HG03520 (cell line): ENCODE measurements around the gene TATDN3.
"Not testable (repeated sequence)": the region's sequence is repeated elsewhere in the genome, so short reads cannot be mapped to it uniquely, and the experiment has no call there.

Experiments used
- ATAC-seq: cut with Tn5 transposase; IDR thresholded peaks from one replicate; pipeline ENCODE4 v1.9.1; 2021; ENCODE audit warnings: mild to moderate bottlenecking, moderate library complexity; ENCODE audit not compliant: unreplicated experiment

Gene TATDN3

DNA sequence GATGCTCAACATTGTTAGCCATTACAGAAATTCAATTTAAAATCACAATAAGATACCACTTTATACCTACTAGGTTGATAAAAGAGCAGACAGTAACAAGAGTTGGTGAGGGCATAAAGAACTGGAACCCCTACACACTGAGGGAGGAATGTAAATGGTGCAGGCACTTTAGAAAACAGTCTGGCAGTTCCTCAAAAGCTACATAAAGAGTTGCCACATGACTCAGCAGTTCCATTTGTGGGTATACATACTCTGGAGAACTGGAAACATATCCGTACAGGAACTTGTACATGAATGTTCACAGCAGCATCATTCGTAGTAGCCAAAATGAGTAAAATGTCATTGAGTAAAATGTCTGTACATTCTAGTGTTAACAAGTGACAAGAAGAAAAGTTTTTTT, 17.1 kb upstream of the TATDN3 start:
- ATAC-seq = no peak

DNA sequence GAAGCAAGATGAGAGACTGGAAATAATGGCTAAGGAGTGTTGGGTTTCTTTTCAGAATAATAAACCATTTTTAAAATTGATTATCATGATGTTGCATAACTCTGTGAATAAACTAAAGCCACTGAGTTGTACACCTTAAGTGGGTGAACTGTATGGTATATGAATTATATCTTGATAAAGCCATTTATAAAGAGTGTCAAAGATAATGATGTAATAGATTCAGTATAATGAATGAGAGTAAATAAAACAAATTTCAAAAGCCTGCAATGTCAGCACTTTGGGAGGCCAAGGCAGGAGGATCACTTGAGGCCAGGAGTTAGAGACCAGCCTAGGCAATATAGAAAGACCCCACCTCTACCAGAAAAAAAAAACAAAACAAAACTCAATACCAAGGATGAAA, 16.5 kb upstream of the TATDN3 start:
- ATAC-seq = no peak

DNA sequence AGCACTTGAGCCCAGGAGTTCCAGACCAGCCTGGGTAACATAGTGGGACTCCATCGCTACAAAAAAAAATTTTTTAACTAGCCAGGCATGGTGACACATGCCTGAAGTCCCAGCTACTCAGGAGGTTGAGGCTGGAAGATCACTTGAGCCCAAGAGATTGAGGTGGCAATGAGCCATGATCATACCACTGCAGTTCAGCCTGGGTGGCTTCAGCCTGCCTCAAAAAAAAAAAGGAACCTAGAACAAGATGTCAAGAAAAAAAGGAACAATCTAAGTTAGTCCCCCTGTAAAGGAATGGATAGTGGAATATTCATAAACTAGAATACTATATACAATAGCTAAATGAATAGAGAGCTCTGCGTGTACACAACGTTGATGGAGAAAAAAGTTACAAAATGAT, 14.5 kb upstream of the TATDN3 start:
- no peak for ATAC-seq

DNA sequence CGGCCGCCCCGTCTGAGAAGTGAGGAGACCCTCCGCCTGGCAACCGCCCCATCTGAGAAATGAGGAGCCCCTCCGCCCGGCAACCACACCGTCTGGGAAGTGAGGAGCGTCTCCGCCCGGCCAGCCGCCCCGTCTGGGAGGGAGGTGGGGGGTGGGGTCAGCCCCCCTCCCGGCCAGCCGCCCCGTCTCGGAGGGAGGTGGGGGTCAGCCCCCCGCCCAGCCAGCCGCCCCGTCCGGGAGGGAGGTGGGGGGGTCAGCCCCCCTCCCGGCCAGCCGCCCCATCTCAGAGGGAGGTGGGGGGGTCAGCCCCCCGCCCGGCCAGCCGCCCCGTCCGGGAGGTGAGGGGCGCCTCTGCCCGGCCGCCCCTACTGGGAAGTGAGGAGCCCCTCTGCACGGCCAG, 12.6 kb upstream of the TATDN3 start:
- not testable (repeated sequence) for ATAC-seq

DNA sequence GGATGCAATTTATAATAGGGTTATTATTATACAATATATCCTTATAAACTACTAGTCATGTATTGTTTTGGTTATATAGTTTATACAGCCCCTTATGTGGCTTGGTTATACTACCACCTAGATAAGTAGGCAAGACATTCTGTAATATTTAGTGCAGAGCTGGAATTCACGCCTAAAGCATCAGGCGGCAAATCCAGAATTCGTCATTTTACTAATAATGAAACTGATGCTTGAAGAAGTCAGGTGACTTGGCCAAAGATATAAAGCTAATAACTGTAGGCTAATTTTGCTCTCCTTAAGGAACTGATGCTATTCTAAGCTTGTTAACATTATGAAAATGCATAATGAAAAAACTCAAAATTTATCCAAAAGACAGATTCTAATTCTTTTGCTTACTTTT, 10.9 kb upstream of the TATDN3 start:
- ATAC-seq = no peak

DNA sequence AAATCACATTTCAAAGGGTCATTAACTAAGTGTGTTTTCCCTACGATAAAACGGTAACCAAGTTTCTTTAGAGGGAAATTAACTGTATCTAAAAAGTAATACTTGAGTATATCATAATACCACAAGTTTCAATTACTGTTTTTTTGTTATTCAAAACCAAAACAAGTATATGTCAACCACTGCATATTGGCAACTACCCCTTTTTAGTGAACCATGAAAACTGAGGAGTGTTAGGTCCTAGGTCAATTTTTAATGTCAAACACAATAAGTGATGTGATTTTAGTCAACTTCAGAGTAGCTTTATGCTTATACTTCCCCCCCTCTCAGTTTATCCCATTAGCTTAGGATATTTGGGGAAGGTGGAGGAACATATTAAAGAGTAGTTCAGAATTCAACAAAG, 10.5 kb upstream of the TATDN3 start:
- ATAC-seq = no peak

DNA sequence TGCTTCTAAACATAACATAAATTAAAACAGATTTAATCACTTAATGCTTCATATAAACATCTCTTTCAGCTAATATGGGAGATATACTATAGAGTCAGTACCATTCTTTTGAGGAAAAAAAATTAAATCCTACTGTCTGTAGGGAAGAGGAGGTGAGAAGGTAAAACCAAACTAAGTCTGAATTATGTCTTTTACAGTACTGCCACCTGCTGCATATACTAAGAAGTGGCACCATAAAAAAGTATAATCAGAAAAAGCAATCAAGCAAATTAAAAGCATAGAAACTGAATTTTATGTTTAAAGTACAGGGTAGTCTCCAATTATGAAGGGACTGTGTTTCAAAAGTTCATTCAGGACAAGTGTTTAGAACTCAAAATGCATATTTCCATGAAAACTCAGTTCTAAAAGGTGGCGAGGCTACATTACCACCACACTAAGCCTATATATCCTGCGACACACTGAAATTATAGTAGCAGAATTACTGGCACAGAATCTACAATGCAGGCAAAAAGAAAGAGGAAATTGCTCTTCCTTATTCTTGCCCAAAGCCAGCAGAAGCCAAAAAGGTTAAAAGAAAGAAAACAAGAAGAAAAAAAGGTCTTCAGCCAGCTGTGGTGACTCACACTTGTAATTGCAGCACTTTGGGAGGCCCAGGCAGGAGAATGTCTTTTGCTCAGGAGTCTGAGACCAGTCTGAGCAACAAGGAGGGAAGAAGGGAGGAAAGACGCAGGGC, 9.1 kb upstream of the TATDN3 start:
- no peak for ATAC-seq

DNA sequence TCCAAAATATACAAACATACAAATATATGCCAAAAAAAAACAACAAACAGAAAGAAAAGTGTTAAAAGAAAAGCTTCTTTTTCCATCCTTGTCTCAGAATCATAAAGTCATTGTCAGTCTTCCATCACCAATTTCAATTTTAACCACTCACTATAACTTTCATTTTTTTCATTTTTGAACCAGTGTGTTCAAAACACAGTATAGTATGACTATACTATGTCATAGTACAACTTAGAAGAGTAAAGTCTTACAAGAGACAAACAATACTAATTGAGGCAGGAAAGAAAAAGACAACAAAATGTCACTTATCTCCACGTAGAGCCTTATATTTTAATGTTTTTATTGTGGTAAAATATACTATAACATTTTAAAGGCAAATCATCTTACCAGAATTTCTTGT, 7.7 kb upstream of the TATDN3 start:
- ATAC-seq = no peak

DNA sequence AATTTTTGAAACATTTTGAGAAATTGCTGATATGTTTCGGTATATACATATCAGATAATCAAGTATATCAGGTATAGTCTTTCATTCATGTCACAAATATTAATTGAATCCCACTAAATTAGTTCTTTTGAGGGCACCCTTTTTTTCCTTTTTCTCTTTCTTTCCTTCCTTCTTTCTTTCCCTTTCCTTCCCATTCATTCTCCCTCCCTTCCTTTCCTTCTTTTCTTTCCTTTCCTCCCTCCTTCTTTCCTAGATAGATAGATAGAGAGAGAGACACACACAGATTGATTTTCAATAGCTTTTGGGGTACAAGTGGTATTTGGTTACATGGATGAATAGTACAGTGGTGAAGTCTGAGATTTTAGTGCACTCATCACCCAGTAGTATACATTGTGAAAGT, 5.8 kb upstream of the TATDN3 start:
- ATAC-seq = no peak

DNA sequence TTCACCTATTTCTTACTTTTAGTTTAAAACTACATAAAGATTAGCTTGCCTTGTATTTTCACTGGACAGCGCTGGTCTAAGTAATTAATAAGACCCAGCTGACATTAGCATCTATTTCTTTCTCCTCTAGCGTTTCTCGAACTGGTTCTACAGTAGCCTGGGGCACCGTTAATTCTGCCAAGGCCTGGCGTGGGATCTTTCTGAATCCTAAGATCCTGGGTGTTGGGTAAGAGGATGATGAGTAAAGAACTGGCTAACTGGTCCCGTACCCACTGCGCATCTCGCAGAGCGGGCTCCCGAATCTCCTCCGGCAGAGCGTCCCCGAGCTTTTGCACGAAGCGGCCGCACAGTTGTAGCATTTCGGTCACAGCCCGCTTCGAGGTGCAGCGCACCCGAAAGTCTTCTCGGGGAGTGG, 426 bp upstream of the TATDN3 start:
- peak; percentile 31 for ATAC-seq

DNA sequence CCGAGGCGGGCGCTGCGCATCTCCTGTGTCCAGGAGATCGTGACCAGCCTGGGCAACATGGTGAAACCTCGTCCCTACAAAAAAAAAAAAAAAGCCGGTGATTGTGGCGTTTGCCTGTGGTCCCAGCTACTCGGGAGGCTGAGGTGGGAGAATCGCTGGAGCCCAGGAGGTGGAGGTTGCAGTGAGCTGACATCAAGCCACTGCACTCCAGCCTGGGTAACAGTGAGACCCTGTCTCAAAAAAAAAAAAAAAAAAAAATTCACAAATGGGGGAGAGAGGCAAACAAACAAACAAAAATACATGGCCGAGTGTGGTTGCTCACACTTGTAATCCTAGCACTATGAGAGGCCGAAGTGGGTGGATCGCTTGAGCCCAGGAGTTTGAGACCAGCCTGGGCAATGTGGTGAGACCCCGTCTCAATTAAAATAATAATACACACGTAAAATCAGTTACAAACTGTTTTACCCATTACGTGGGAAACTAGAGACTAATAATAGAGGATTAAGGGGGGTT, 758 bp downstream of the TATDN3 start:
- ATAC-seq = no peak

DNA sequence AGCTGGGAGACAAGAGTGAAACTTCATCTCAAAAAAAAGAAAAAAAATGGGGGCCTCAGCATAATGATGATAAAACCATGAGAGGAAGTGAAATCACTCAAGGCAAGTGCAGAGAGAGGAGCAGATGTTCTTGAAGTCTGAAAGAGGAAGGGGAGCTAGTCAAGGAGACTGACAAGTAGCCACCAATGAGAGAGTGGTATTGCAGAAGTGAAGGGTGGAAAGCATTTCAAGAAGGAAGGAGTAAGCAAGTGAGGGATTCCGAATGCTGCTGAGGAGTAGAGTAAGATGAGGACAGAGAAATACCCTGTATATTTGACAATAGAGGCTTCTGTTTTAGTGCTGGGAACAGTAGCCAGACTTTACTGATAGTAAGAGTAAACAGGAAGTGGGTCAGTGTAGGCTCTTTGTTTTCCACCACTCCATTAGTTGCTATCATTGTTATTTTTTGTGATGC, 2.9 kb downstream of the TATDN3 start:
- ATAC-seq = peak; percentile 80

DNA sequence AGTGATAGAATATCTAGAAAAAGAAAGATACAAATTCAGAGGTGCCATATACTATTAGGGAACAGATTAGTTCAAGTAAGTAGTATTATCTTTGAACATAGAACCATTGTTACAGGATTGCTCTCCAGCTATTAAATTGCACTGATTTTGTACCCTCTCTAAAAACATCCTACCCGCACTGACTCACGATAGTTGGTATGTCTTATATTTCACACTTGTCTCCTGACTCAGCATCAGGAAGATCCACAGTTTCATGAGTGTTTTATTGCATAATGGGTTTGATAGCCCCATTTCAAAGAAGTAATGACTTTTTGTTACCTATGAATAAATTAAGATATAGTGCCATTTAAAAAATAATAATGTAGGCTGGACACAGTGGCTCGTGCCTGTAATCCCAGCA, 6.0 kb downstream of the TATDN3 start:
- ATAC-seq = no peak

DNA sequence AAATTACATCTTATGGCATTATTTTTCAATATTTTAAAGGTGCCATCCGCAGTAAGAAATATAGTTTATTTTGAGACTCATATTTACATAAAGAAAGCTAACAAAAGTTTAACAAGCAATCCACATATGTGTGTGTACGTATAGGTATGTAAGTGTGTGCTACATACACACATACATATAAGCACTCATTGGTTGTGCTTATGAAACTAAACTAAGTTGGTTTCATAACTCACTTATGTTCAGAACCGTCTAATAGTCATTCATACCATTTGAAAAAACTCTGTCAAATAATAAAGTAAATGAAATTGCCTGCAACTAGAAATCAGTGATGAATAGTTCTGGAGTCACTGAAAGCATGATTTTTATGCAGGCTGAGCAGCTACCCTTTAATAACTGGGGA, 14.1 kb downstream of the TATDN3 start:
- ATAC-seq = no peak

DNA sequence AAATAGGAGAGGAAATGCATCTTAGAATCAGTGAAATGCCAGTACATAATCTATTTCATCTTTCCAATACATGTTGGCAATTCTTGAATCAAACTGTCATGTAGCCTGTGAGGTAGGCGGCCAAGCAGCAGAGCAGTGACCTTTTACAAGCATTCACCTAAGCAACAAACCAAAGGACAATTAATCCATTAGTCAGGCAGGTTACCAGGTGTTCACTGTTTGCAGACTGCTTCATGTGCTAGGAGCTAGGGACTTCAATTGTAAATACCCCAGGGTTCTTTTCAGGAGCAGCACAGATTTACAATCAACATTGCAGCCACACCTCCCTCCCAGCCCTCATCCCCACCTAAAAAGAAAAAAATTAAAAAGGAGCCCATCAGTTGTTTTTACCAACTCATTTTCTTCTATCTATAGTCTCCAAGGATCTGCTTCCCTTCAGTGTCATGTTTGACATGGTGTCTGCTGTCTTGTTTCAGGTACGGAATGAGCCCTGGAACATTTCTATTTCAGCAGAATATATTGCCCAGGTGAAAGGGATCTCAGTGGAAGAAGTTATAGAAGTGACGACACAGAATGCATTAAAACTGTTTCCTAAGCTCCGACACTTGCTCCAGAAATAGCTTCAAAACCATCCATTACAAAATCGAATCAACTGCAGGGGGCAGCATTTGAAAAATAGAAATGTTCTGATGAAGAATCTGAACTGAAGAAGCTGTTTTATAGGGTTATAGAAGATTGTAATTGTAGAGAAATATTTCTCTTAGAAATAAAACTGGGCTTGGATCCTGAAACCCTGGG, 23.0 kb downstream of the TATDN3 start:
- ATAC-seq = no peak

DNA sequence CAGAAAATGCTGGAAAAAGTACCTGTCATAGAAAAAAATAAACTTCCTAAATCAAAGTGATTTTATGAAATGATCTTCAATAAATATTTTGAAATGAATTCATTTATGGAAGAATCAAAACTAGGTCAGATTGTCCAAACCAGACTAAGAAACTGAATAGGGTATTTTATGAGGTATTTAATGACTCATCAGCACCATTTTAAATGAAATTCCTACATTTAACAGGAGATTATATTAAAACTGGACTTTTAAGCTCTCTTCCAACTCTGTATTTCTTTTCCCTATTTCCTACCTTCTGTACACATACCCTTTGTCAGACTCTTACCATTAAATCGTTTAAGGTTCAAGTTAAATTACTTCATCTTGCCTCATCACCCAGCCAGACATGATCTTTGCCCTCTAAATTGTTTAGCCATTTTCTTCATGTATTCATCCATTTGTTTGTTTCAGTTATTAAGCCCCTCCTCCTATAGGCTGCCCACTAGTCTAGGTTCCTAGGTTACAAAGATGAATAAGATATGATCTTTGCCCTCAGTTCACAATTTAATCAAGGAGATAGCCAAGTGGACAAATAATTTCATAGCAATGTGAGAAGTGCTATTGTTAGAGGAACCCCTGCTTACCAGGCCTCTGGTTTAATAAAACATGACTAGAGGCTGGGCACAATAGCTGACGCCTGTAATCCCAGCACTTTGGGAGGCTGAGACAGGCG, 25.0 kb downstream of the TATDN3 start:
- no peak for ATAC-seq

DNA sequence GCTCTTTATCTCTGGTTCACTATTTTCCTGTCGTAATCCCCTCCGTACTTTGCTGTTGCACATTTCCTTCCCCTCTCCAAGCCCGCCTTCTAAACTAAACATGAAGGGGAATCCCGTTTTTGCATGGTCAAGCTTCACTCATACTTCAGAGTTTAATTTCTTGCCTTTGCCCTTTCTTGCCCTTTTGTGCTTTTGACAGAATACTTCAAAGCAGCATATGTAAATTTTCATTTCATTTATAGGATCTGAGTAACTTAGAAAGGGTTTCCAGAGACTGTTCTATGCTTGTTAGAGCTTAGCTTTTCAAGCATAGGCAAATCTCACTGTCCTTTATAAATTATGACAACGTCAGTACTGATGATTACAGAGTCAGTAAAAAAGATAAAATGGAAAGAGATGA, 28.0 kb downstream of the TATDN3 start:
- no peak for ATAC-seq

DNA sequence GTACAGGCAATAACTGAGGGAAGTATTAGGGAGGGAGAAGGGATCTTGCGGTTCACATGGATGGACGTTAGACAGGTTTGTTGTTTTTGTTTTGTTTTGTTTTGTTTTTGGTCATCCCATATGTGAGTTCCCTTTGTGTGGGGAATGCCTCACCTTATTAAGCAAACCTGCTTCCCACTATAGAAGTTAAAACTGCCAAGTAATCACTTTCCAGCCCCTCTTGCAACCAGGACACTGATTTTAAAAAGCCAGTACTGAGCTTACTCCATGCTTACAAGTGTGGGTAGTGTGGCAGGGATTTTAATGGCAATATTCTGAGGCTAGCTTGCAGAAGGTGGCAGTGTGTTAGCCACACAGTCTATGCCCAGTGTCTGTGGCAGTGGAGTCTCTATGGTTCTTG, 29.3 kb downstream of the TATDN3 start:
- ATAC-seq = no peak

DNA sequence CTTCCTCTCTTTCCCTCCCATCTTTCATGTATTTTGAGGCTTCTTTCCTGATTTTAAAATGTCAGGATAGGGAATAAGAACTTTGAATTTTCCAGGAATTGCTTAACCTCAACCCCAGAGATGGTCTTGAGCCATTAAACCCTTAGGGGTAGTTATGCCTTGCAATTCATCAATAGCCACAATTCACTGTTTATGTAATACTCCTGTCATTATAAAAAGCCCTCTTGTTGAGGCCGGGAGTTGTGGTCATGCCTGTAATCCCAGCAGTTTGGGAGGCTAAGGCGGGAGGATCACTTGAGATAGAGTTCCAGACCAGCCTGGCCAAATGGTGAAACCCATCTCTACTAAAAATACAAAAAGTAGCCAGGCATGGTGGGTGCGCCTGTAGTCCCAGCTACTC, 31.3 kb downstream of the TATDN3 start:
- no peak for ATAC-seq

DNA sequence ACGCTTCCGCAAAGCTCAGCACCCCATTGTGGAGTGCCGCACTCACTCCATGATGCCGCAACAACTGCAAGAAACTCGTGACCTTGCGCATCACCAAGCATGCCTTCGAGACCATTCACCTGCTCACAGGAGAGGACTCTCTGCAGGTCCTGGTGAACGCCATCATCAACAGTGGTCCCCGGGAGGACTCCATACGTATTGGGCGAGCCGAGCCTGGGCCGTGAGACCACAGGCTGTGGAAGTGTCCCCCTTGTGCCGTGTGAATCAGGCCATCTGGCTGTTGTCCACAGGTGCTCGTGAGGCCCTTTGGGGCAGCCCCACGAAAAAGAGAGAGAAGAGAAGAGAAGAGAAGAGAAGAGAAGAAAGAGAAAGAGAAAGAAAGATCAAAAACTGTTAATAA, 32.5 kb downstream of the TATDN3 start:
- ATAC-seq = no peak

DNA sequence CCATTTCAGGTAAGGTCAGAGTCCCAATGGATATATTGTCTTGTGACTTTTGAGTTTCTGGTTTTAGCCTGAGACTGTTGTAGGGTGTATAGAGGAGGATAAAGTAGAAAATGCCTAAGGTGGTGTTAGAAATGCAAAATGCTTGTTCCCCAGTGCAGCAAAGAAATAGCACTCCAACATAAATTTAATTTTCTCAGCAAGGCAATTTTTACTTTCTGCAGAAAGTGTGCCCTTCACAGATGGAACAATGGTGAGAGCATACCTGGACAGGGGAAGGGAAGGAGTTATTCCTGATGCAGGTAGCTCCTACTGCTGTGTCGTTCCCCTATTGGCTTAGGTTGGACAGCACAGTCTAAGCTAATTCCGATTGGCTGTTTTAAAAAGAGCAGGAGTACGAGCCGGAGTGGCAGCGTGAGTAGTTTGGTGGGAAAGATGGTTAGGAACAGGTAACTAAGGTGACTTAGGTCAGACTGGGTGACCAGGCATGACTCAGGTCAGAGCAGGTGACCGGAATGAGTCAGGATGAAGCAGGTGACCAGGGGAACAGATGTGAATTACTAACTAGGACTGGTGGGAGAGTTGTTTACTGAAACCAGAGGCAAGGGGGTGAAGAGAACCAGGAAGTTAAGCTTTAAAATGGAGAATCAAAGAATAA, 34.2 kb downstream of the TATDN3 start:
- ATAC-seq = no peak
